Measurements from ENCODE around the gene TCF20. TPM values are rescaled to one million over a fixed set of nuclear protein-coding genes. Genes with fewer than 3 reads are reported as not detected.

The TCF20 gene
- polyA plus RNA-seq, 1 of the 3 experiments (the other 2 are of a cell fraction): 8.5 TPM

DNA sequence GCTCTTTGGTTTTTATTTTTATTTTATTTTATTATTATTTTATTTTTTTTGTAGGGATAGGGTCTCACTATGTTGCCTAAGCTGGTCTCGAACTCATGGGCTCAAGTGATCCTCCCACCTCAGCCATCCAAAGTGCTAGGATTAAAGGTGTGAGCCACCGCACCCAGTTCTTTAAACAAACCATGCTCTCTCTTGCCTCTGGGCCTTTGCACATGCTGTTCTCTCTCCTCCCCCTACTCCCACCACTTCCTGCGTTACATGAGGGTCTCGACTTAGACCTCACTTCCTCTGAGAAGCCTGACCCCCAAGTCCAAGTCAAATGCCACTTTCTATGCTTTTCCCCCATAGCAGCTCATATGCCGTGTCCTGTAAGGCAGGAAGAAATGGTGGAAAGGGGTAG, 15.2 kb upstream of the TCF20 start:
- Histone ChIP-seq H3K79me2 (ENCODE audit: insufficient read depth) (no peaks in the 10 kb centered on the region), H4K20me1 (ENCODE audit: insufficient read depth) (no peaks in the 10 kb centered on the region), H3K27me3 (ENCODE audit: insufficient read depth) (no peaks in the 10 kb centered on the region), H3K9ac (no peak overlapping the region), H2AFZ (ENCODE audit: low read depth) (no peak overlapping the region), H3K9me2 (no peaks in the 10 kb centered on the region), H3K36me3 (replicated peaks in 1 of 2; ENCODE audit: control insufficient read depth in 1 of 2, insufficient read depth in 2 of 2, low read length in 1 of 2) (no peaks in the 10 kb centered on the region), H3F3A (replicated peaks; ENCODE audit: insufficient read depth) (no peaks in the 10 kb centered on the region), H3K27ac (ENCODE audit: low read depth in 2 of 2, low read length in 1 of 2) (no peak overlapping the region), H3K4me2 (no peak overlapping the region), H3K4me1 (ENCODE audit: control insufficient read depth in 1 of 2, insufficient read depth in 2 of 2, low read depth in 1 of 2, low read length in 1 of 2) (peaks cover 0 to 2% of the 10 kb centered on the region in 2 experiments; a peak in 1 of 4 replicates), H3K4me3 (ENCODE audit: low read depth in 2 of 2, low read length in 1 of 2) (no peak overlapping the region), H3K9me3 (no peaks in the 10 kb centered on the region)
- ChIA-PET CTCF (no interaction called here), POLR2A (no interaction called here)
- no peak for TF ChIP-seq FOXJ3 (CRISPR knock-in tag; IDR thresholded peaks at IDR 0.05)
- TF ChIP-seq, protein P1, sequence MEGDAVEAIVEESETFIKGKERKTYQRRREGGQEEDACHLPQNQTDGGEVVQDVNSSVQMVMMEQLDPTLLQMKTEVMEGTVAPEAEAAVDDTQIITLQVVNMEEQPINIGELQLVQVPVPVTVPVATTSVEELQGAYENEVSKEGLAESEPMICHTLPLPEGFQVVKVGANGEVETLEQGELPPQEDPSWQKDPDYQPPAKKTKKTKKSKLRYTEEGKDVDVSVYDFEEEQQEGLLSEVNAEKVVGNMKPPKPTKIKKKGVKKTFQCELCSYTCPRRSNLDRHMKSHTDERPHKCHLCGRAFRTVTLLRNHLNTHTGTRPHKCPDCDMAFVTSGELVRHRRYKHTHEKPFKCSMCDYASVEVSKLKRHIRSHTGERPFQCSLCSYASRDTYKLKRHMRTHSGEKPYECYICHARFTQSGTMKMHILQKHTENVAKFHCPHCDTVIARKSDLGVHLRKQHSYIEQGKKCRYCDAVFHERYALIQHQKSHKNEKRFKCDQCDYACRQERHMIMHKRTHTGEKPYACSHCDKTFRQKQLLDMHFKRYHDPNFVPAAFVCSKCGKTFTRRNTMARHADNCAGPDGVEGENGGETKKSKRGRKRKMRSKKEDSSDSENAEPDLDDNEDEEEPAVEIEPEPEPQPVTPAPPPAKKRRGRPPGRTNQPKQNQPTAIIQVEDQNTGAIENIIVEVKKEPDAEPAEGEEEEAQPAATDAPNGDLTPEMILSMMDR (IDR thresholded peaks at IDR 0.05): no peak
- no peak for TF ChIP-seq RXRA (IDR thresholded peaks at IDR 0.05; ENCODE audit: borderline replicate concordance, low read depth)
- no peak for TF ChIP-seq FOSL2 (IDR thresholded peaks at IDR 0.05; ENCODE audit: borderline replicate concordance, low read depth)
- TF ChIP-seq TEAD4 (IDR thresholded peaks at IDR 0.05; ENCODE audit: borderline replicate concordance, insufficient read depth): no peak
- WGBS (ENCODE audit: low lambda C conversion rate): 91% methylated on average over 5 of the region's 5 CpGs
- no peak for DNase-seq

- Histone ChIP-seq H3K4me2 (no peak overlapping the region), H3K79me2 (ENCODE audit: insufficient read depth) (no peaks in the 10 kb centered on the region), H3K4me1 (ENCODE audit: control insufficient read depth in 1 of 2, insufficient read depth in 2 of 2, low read depth in 1 of 2, low read length in 1 of 2) (no peaks in the 10 kb centered on the region; a peak in 1 of 4 replicates), H3K9me3 (no peaks in the 10 kb centered on the region), H3K9ac (no peak overlapping the region), H3K9me2 (no peaks in the 10 kb centered on the region), H2AFZ (ENCODE audit: low read depth) (no peak overlapping the region), H3K36me3 (replicated peaks in 1 of 2; ENCODE audit: control insufficient read depth in 1 of 2, insufficient read depth in 2 of 2, low read length in 1 of 2) (no peaks in the 10 kb centered on the region), H4K20me1 (ENCODE audit: insufficient read depth) (no peaks in the 10 kb centered on the region), H3K27me3 (ENCODE audit: insufficient read depth) (no peaks in the 10 kb centered on the region), H3F3A (replicated peaks; ENCODE audit: insufficient read depth) (no peaks in the 10 kb centered on the region), H3K4me3 (ENCODE audit: low read depth in 2 of 2, low read length in 1 of 2) (no peak overlapping the region), H3K27ac (ENCODE audit: low read depth in 2 of 2, low read length in 1 of 2) (no peak overlapping the region)
- TF ChIP-seq YY1 (IDR thresholded peaks at IDR 0.05; ENCODE audit: low read depth) (no peak), SIN3A (IDR thresholded peaks at IDR 0.05; ENCODE audit: borderline replicate concordance, low read depth, low read length) (no peak), MEF2A (IDR thresholded peaks at IDR 0.05; ENCODE audit: borderline replicate concordance, low read depth) (no peak), JUND (IDR thresholded peaks at IDR 0.05) (no peak), NFIC (IDR thresholded peaks at IDR 0.05; ENCODE audit: borderline replicate concordance) (no peak), RAD21 (IDR thresholded peaks at IDR 0.05; ENCODE audit: low read length) (no peak), TAF1 (IDR thresholded peaks at IDR 0.05; ENCODE audit: borderline replicate concordance, low read depth, low read length) (no peak), TEAD4 (IDR thresholded peaks at IDR 0.05; ENCODE audit: borderline replicate concordance, insufficient read depth) (no peak), USF2 (IDR thresholded peaks at IDR 0.05; ENCODE audit: borderline replicate concordance, low read depth, low read length) (no peak), FOXM1 (IDR thresholded peaks at IDR 0.05; ENCODE audit: low read depth) (no peak)
- TF ChIP-seq, protein P1 (IDR thresholded peaks at IDR 0.05): no peak
- TF ChIP-seq, protein P2, sequence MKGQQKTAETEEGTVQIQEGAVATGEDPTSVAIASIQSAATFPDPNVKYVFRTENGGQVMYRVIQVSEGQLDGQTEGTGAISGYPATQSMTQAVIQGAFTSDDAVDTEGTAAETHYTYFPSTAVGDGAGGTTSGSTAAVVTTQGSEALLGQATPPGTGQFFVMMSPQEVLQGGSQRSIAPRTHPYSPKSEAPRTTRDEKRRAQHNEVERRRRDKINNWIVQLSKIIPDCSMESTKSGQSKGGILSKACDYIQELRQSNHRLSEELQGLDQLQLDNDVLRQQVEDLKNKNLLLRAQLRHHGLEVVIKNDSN (IDR thresholded peaks at IDR 0.05; ENCODE audit: borderline replicate concordance, low read depth): no peak
- TF ChIP-seq, protein P3, sequence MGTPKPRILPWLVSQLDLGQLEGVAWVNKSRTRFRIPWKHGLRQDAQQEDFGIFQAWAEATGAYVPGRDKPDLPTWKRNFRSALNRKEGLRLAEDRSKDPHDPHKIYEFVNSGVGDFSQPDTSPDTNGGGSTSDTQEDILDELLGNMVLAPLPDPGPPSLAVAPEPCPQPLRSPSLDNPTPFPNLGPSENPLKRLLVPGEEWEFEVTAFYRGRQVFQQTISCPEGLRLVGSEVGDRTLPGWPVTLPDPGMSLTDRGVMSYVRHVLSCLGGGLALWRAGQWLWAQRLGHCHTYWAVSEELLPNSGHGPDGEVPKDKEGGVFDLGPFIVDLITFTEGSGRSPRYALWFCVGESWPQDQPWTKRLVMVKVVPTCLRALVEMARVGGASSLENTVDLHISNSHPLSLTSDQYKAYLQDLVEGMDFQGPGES (IDR thresholded peaks at IDR 0.05; ENCODE audit: low read depth, low read length): no peak
- ChIA-PET POLR2A (no interaction called here), CTCF (no interaction called here)
- WGBS (ENCODE audit: low lambda C conversion rate): no CpG with 5 or more reads among the region's 14 CpGs
- DNase-seq: no peak
Measured at GRCh38 chr22:42284643-42285181, 14.3 kb upstream of the TCF20 start.

Data from SK-N-SH (cell line).